Nephron progenitor cell (in vitro differentiated cells): Measurements from ENCODE around the gene NT5DC2.
"Not testable (repeated sequence)": the region's sequence is repeated elsewhere in the genome, so short reads cannot be mapped to it uniquely, and the experiment has no call there.

Experiments used
- DNase-seq: peaks from one replicate; pipeline ENCODE4 v3.0.0; 2021
- H3K27ac Mint-ChIP-seq: 2 replicates; pipeline ENCODE4 v1.8.0; 2021; ENCODE audit warnings: mild to moderate bottlenecking, moderate library complexity, mixed read lengths
- H3K27me3 Mint-ChIP-seq: 2 replicates; pipeline ENCODE4 v1.8.0; 2021; ENCODE audit warnings: mild to moderate bottlenecking, low read depth, mixed read lengths; ENCODE audit not compliant: poor library complexity
- H3K36me3 Mint-ChIP-seq: 2 replicates; pipeline ENCODE4 v1.8.0; 2021; ENCODE audit warnings: low read depth, mixed read lengths
- H3K4me1 Mint-ChIP-seq: 2 replicates; pipeline ENCODE4 v1.8.0; 2021; ENCODE audit warnings: mixed read lengths
- H3K4me3 Mint-ChIP-seq: 2 replicates; pipeline ENCODE4 v1.8.0; 2021; ENCODE audit warnings: mild to moderate bottlenecking, moderate library complexity, mixed read lengths
- H3K9me3 Mint-ChIP-seq: 2 replicates; pipeline ENCODE4 v1.8.0; 2021; ENCODE audit warnings: mild to moderate bottlenecking, moderate library complexity, mixed read lengths
- TF ChIP-seq, protein P1 (sequence below): fragments of 200-600 bp; sonication (generic); IDR thresholded peaks from 2 replicates; pipeline ENCODE4 v1.5.0; 2021; ENCODE audit warnings: antibody characterized with exemption

Gene NT5DC2

DNA sequence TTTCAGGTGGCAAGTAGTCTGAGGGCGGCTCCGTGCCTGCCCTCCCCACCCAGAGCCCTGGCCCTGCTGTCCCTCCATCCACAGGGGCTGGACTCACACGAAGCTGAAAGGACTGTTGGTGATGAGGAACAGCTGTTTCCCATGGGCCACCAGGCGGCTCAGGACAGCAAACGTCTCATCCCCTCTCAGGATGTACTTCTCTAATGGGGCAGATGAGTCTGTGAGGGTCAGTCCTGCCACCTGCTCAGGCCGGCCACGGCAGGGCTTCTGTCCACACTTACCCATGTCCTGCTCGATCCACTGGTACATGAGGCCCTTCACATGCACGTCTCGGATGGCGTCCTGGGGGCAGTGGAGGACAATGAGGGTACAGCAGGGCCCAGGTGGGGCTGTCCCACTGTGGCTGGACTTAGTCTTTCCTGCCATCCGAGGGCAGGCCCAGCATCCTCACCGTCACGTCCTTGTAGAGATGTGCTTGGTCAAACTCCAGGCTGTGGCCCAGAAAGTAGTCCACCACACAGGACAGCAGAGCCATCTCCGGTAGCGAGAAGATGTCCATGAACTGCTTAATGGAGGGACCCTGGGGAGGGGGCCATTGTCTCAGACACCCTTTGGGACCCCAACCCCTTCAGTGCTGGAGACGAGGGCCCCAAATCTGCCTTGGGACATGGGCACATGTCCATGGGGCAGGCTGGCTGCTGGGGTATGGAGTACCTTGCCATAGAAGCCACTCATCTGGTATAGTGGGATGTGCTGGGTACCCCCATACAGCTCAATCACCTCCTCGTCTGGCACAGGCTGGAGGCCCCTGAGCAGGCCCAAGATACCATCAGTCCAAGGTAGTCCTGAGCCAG, 5.7 kb downstream of the NT5DC2 start:
- H3K27ac Mint-ChIP-seq: peak overlapping the region; percentile 45
- no peaks in the 10 kb centered on the region for H3K9me3 Mint-ChIP-seq
- H3K27me3 Mint-ChIP-seq: no peaks in the 10 kb centered on the region
- H3K4me3 Mint-ChIP-seq: no peak overlapping the region
- peaks cover 51% of the 10 kb centered on the region for H3K4me1 Mint-ChIP-seq
- TF ChIP-seq, protein P1, sequence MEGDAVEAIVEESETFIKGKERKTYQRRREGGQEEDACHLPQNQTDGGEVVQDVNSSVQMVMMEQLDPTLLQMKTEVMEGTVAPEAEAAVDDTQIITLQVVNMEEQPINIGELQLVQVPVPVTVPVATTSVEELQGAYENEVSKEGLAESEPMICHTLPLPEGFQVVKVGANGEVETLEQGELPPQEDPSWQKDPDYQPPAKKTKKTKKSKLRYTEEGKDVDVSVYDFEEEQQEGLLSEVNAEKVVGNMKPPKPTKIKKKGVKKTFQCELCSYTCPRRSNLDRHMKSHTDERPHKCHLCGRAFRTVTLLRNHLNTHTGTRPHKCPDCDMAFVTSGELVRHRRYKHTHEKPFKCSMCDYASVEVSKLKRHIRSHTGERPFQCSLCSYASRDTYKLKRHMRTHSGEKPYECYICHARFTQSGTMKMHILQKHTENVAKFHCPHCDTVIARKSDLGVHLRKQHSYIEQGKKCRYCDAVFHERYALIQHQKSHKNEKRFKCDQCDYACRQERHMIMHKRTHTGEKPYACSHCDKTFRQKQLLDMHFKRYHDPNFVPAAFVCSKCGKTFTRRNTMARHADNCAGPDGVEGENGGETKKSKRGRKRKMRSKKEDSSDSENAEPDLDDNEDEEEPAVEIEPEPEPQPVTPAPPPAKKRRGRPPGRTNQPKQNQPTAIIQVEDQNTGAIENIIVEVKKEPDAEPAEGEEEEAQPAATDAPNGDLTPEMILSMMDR: no peak
- no peak for DNase-seq
- H3K36me3 Mint-ChIP-seq: peaks cover 36% of the 10 kb centered on the region

DNA sequence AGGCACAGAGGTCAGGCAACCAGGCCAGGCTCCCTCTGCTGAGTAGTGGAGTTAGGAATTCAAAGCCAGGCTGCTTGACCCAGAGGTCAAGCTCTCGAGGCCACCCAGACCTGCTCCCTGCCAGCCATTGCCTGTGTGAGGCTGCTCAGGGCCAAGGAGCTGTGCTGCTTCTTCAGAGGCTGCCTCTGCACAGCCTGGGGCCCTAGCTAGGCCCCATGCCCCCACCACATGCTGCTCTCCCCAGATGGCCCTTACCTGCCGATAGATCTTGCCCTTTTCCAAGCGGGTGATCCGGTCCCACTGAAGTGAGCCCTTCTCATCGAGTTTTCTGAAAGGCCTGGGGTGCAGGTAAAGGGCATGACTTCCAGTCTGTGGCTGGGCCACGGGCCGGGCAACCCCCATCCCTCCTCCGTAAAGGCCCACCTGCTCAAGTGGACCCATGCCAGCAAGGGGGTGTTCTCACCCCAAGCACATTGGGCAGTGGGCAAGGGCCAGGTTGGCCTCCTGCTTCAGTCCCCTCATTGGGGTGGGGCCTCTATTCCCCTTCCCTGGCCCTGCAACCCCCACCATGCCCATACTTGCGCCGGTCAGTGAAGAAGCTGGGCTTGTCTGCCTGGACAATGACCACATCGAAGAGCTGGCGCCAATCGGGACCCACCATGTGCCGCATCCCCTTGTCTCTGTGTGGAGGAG, 6.5 kb downstream of the NT5DC2 start:
- Mint-ChIP-seq H3K27ac (peak overlapping the region; percentile 45), H3K4me3 (no peak overlapping the region), H3K36me3 (peaks cover 36% of the 10 kb centered on the region), H3K4me1 (peaks cover 45% of the 10 kb centered on the region), H3K9me3 (no peaks in the 10 kb centered on the region), H3K27me3 (no peaks in the 10 kb centered on the region)
- TF ChIP-seq, protein P1: no peak
- no peak for DNase-seq

DNA sequence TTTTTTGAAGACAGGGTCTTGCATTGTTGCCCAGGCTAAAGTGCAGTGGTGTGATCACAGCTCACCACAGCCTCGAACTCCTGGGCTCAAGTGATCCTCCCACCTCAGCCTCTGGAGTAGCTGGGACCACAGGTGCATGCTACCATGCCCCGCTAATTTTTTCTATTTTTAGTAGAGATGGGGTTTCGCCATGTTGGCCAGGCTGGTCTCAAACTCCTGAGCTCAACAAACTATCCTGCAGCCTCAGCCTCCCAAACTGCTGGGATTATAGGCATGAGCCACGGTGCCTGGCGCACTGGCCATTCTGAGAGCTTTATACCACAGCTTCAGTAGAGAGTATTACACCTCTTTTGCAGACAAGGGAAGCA, 7.0 kb downstream of the NT5DC2 start:
- H3K27me3 Mint-ChIP-seq, DNase-seq, H3K9me3 Mint-ChIP-seq, H3K4me3 Mint-ChIP-seq: not testable (repeated sequence)
- Mint-ChIP-seq H3K36me3 (peaks cover 36% of the 10 kb centered on the region), H3K4me1 (peaks cover 40% of the 10 kb centered on the region), H3K27ac (peak overlapping the region; percentile 36)

GRCh38 chr3:52525680-52526561, 7.7 kb downstream of the NT5DC2 start:
- TF ChIP-seq, protein P1: no peak
- DNase-seq: no peak

DNA sequence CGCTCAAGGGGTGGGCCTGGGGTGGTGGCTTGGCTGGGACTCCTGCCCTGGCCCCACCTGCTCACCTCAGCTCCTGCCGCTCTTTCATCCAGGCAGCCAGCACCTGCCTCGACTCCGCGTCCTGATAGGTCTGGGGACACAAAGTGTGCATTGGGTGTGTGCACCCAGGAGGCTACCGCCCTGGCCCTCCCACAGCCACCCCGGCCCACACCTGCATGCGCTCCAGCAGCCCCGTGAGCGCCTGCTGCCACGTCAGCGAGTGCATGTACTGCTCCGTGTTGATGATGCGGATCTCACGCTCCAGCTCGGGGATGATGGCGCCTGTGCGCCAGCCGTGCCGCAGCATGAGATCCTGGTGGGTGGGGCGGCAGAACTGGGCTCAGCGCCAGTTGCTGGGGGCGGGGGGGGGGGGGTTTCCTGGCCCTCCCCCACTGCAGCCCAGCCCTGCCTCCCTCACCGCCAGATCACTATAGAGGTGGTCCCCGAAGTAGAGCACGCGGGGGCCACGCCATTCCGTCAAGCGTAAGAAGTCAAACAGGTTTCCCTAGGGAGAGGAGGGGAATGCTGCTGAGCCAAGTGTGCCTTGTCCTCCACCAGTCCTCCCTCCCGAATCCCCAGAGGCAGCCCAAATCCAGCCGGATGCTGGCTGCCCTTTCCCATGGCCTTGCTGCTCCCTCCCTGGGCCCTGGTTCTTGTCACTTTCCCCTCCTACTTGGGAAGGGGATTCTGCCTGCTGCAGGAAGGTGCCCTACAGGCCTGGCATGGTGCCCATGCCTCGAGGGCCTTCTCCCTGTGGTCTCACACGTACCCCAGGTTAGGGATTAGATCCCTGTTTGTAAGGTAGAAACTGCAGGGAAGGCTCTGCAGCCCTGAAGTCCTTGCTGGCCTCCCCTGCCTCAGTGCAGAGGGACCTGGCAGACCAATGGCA, 8.6 kb downstream of the NT5DC2 start:
- no peak overlapping the region for H3K4me3 Mint-ChIP-seq

More at GRCh38 chr3:52525680-52526561, 7.7 kb downstream of the NT5DC2 start:
- no peaks in the 10 kb centered on the region for H3K9me3 Mint-ChIP-seq
- H3K27me3 Mint-ChIP-seq: no peaks in the 10 kb centered on the region
- H3K4me1 Mint-ChIP-seq: peaks cover 39% of the 10 kb centered on the region
- H3K36me3 Mint-ChIP-seq: peaks cover 36% of the 10 kb centered on the region
- no peak overlapping the region for H3K4me3 Mint-ChIP-seq
- H3K27ac Mint-ChIP-seq: peak overlapping the region; percentile 57

More for the DNA sequence above, 8.6 kb downstream of the NT5DC2 start:
- Mint-ChIP-seq H3K9me3 (no peaks in the 10 kb centered on the region), H3K36me3 (peaks cover 36% of the 10 kb centered on the region), H3K27me3 (no peaks in the 10 kb centered on the region), H3K27ac (peak overlapping the region; percentile 57), H3K4me1 (peaks cover 35% of the 10 kb centered on the region)
- no peak for DNase-seq
- TF ChIP-seq, protein P1: no peak
